Keratinocyte (primary cell): Measurements from ENCODE around the gene ATXN2. TPM values are rescaled to one million over a fixed set of nuclear protein-coding genes. Genes with fewer than 3 reads are reported as not detected.
A peak's percentile ranks its signal among the peaks of the same experiment; 100 is the strongest.

Experiments used
- DNase-seq: peaks from one replicate; pipeline ENCODE4 v3.0.0-alpha.2; 2011; ENCODE audit warnings: low read depth, missing footprints, low spot score
- FAIRE-seq: peaks from 2 replicates; lab custom pipeline; 2011; peaks lifted over from hg19 to GRCh38; lab: Jason Lieb, UNC
- H2AFZ ChIP-seq: 2 replicates; pipeline ENCODE4 v1.6.0; 2012; ENCODE audit warnings: low read length, control low read depth, inconsistent platforms; ENCODE audit not compliant: control insufficient read depth
- H3K27ac ChIP-seq: 2 replicates; pipeline ENCODE4 v1.5.1; 2011; ENCODE audit warnings: low read length; ENCODE audit not compliant: control insufficient read depth, insufficient read depth
- H3K27me3 ChIP-seq: 3 replicates; pipeline ENCODE4 v1.6.0; 2011; ENCODE audit warnings: low read length; ENCODE audit not compliant: control insufficient read depth, insufficient read depth; ENCODE audit errors: extremely low read depth
- H3K36me3 ChIP-seq, 2 experiments: 2 replicates in 1 of 2; 3 replicates in 1 of 2; pipeline ENCODE4 v1.5.1; 2011; ENCODE audit warnings: low read length in 2 of 2, mild to moderate bottlenecking in 1 of 2; ENCODE audit not compliant: control insufficient read depth in 2 of 2, insufficient read depth in 2 of 2; ENCODE audit errors: extremely low read depth in 1 of 2
- H3K4me1 ChIP-seq: 3 replicates; pipeline ENCODE4 v1.5.1; 2011; ENCODE audit warnings: low read length; ENCODE audit not compliant: control insufficient read depth, insufficient read depth; ENCODE audit errors: extremely low read depth
- H3K4me2 ChIP-seq: 3 replicates; pipeline ENCODE4 v1.6.0; 2011; ENCODE audit warnings: low read depth, low read length; ENCODE audit not compliant: control insufficient read depth, insufficient read depth; ENCODE audit errors: extremely low read depth
- H3K4me3 ChIP-seq, 3 experiments: fragments of 200-600 bp in 1 of 3; sonication (generic) in 1 of 3; 2 replicates in 2 of 3; 3 replicates in 1 of 3; pipeline ENCODE4 v1.5.1; 2011 to 2016; ENCODE audit warnings: low read length in 3 of 3, mild to moderate bottlenecking in 3 of 3, control low read depth in 2 of 3, inconsistent platforms in 1 of 3, low read depth in 1 of 3, mixed read lengths in 1 of 3, mixed run types in 1 of 3, moderate library complexity in 1 of 3; ENCODE audit not compliant: control insufficient read depth in 2 of 3, insufficient read depth in 2 of 3; ENCODE audit errors: extremely low read depth in 1 of 3
- H3K79me2 ChIP-seq: 2 replicates; pipeline ENCODE4 v1.6.0; 2012; ENCODE audit warnings: low read length; ENCODE audit not compliant: control insufficient read depth, insufficient read depth
- H3K9ac ChIP-seq: 3 replicates; pipeline ENCODE4 v1.6.0; 2011; ENCODE audit warnings: low read length; ENCODE audit not compliant: control insufficient read depth, insufficient read depth; ENCODE audit errors: extremely low read depth
- H3K9me1 ChIP-seq: 3 replicates; pipeline ENCODE4 v1.6.0; 2011; ENCODE audit warnings: low read length; ENCODE audit not compliant: control insufficient read depth, insufficient read depth; ENCODE audit errors: extremely low read depth
- H3K9me3 ChIP-seq: 2 replicates; pipeline ENCODE4 v1.5.1; 2012; ENCODE audit warnings: low read depth, low read length; ENCODE audit not compliant: control insufficient read depth
- H4K20me1 ChIP-seq: 3 replicates; pipeline ENCODE4 v1.6.0; 2011; ENCODE audit warnings: low read length; ENCODE audit not compliant: control insufficient read depth, insufficient read depth; ENCODE audit errors: extremely low read depth
- CTCF ChIP-seq, 3 experiments: IDR thresholded peaks in 1 of 3; conservative IDR thresholded peaks in 1 of 3; optimal IDR thresholded peaks in 1 of 3; 2 replicates in 2 of 3; 3 replicates in 1 of 3; pipeline versions ENCODE3 to v1.5.1; 2011; ENCODE audit warnings: low read length in 3 of 3, mild to moderate bottlenecking in 3 of 3, moderate library complexity in 2 of 3, control low read depth in 1 of 3, inconsistent platforms in 1 of 3; ENCODE audit not compliant: insufficient read depth in 2 of 3; ENCODE audit errors: extremely low read depth in 1 of 3
- EZH2 ChIP-seq: IDR thresholded peaks from one replicate; pipeline ENCODE4 v1.6.1; 2012; ENCODE audit warnings: inconsistent platforms, mild to moderate bottlenecking, low read length, moderate library complexity
- dilution Hi-C: fragments of 300-500 bp; cut with MboI; formaldehyde crosslinking; loops from one replicate; pipeline ENCODE4 v1.7.0; 2020; ENCODE audit warnings: low sequenced_read_pairs; ENCODE audit not compliant: extremely low pct_ligation_motif_present
- polyA minus RNA-seq, 3 experiments: library from RNA; depleted of rRNA, polyadenylated mRNA; stranded (reverse); fragments of >200 nt; gene quantifications; 1 replicate in 1 of 3; 2 replicates in 1 of 3; 3 replicates in 1 of 3; pipeline ENCODE4 v1.2.3, GENCODE V29; 2011
- polyA plus RNA-seq, 5 experiments: library from polyadenylated mRNA; depleted of rRNA in 3 of 5; stranded (reverse) in 3 of 5; stranded (forward) in 1 of 5; unstranded in 1 of 5; fragments of >200 nt; gene quantifications; 1 replicate in 1 of 5; 2 replicates in 3 of 5; 3 replicates in 1 of 5; pipeline versions ENCODE4 v1.2.1 to v1.2.3, GENCODE V29; 2011 to 2012; ENCODE audit warnings: missing spikeins in 2 of 5, low read depth in 1 of 5, low replicate concordance in 1 of 5

Gene ATXN2, protein sequence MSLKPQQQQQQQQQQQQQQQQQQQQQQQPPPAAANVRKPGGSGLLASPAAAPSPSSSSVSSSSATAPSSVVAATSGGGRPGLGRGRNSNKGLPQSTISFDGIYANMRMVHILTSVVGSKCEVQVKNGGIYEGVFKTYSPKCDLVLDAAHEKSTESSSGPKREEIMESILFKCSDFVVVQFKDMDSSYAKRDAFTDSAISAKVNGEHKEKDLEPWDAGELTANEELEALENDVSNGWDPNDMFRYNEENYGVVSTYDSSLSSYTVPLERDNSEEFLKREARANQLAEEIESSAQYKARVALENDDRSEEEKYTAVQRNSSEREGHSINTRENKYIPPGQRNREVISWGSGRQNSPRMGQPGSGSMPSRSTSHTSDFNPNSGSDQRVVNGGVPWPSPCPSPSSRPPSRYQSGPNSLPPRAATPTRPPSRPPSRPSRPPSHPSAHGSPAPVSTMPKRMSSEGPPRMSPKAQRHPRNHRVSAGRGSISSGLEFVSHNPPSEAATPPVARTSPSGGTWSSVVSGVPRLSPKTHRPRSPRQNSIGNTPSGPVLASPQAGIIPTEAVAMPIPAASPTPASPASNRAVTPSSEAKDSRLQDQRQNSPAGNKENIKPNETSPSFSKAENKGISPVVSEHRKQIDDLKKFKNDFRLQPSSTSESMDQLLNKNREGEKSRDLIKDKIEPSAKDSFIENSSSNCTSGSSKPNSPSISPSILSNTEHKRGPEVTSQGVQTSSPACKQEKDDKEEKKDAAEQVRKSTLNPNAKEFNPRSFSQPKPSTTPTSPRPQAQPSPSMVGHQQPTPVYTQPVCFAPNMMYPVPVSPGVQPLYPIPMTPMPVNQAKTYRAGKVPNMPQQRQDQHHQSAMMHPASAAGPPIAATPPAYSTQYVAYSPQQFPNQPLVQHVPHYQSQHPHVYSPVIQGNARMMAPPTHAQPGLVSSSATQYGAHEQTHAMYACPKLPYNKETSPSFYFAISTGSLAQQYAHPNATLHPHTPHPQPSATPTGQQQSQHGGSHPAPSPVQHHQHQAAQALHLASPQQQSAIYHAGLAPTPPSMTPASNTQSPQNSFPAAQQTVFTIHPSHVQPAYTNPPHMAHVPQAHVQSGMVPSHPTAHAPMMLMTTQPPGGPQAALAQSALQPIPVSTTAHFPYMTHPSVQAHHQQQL
- polyA plus RNA-seq (16.9 to 24.1 TPM (median 19.6 TPM) in 3 replicates), polyA minus RNA-seq (44.8 to 88.9 TPM (median 88.4 TPM) in 3 replicates)
- polyA plus RNA-seq (2011; ENCODE audit: low read depth) = 47.9 TPM
- 18.1 and 21.8 TPM in 2 replicates for polyA plus RNA-seq (2011; cell fraction: cytosol; rRNA removed)
- polyA plus RNA-seq (2011; cell fraction: nucleus; rRNA removed) = 90.8 and 103 TPM in 2 replicates
- polyA plus RNA-seq (2012; ENCODE audit: low replicate concordance) = 30.8 and 36.4 TPM in 2 replicates
- polyA minus RNA-seq (2011; cell fraction: cytosol; rRNA and poly(A)+ RNA removed) = 33.0 TPM
- 51.6 and 92.2 TPM in 2 replicates for polyA minus RNA-seq (2011; cell fraction: nucleus; rRNA and poly(A)+ RNA removed)

DNA sequence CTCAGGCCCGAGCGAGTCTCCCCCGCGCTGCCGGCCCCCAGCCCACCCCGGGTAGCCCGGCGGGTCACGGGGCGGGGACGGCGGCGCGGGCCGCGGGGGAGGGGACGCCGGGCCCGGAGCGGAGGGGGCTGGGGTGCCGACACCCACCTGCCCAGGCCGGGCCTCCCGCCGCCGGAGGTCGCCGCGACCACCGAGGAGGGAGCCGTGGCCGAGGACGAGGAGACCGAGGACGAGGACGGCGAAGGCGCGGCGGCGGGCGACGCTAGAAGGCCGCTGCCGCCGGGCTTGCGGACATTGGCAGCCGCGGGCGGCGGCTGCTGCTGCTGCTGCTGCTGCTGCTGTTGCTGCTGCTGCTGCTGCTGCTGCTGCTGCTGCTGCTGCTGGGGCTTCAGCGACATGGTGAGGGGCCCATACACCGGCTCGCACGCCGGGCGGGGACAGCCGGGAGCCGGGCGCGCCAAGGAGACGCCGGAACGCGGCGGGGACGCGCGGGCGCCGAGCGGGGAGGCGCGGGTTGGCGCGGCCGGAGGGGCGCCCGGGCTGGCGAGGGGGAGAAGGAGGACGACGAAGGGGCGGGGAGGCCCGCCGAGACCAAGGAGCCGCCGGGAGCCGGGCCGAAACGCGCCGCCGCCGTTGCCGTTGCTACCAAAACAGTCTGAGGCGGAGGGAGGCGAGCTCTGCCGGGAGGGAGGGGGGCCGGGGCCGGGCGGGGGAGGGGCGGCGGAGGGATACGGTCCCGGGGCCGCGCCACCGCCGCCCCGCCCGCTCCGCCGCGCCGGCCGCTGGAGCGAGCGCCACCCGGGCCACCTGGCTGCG is at the start of gene ATXN2:
Gene ATXN2, minus strand, starts transcription at position 679 of the 816 bp plus-strand sequence. Its CDS starts 281 bp downstream, at position 398.
- Histone ChIP-seq H3K4me3 (peak within 1 kb of the TSS; percentile 79 to 94 (median 87)), H3K36me3 (no peaks in the 10 kb centered on the region), H3K9me3 (no peaks in the 10 kb centered on the region), H3K79me2 (peaks cover 50% of the 10 kb centered on the region), H3K27ac (peak within 1 kb of the TSS; percentile 88), H3K4me1 (peaks cover 26% of the 10 kb centered on the region), H2AFZ (peak within 1 kb of the TSS; percentile 91), H3K9me1 (peaks cover 3% of the 10 kb centered on the region), H4K20me1 (peaks cover 22% of the 10 kb centered on the region), H3K9ac (peak within 1 kb of the TSS; percentile 92), H3K4me2 (peak within 1 kb of the TSS; percentile 94), H3K27me3 (no peaks in the 10 kb centered on the region)
- dilution Hi-C loops = no loop called here
- DNase-seq (no peak), FAIRE-seq (no peak)
- TF ChIP-seq CTCF (optimal IDR thresholded peaks at IDR 0.05 in 1 of 3, IDR thresholded peaks at IDR 0.05 in 1 of 3, conservative IDR thresholded peaks at IDR 0.05 in 1 of 3; ENCODE audit: extremely low read depth in 1 of 3, insufficient read depth in 2 of 3, low read length in 3 of 3) (no peak), EZH2 (no peak)

- H3K9me1 ChIP-seq = no peaks in the 10 kb centered on the region
- no peaks in the 10 kb centered on the region for H3K9me3 ChIP-seq
- no peak overlapping the region for H2AFZ ChIP-seq
- no peak overlapping the region for H3K4me3 ChIP-seq
- no peaks in the 10 kb centered on the region for H4K20me1 ChIP-seq
- FAIRE-seq (no peak), DNase-seq (no peak)
- no peak overlapping the region for H3K27ac ChIP-seq
- H3K9ac ChIP-seq = no peak overlapping the region
- dilution Hi-C loops = no loop called here
- H3K4me1 ChIP-seq = no peaks in the 10 kb centered on the region
- no peak overlapping the region for H3K4me2 ChIP-seq
- no peaks in the 10 kb centered on the region for H3K79me2 ChIP-seq
- no peaks in the 10 kb centered on the region for H3K27me3 ChIP-seq
- TF ChIP-seq CTCF (optimal IDR thresholded peaks at IDR 0.05 in 1 of 3, IDR thresholded peaks at IDR 0.05 in 1 of 3, conservative IDR thresholded peaks at IDR 0.05 in 1 of 3; ENCODE audit: extremely low read depth in 1 of 3, insufficient read depth in 2 of 3, low read length in 3 of 3) = no peak
- no peak for TF ChIP-seq EZH2
- H3K36me3 ChIP-seq = peaks cover 14 to 17% of the 10 kb centered on the region in 2 experiments
Observed at GRCh38 chr12:111645433-111645832, 46.3 kb upstream of the ATXN2 start.
